Measurements from ENCODE around the gene DCC. TPM values are rescaled to one million over a fixed set of nuclear protein-coding genes. Genes with fewer than 3 reads are reported as not detected.

The DCC gene
- total RNA-seq, 2 experiments from 2014 or later: not detected

- ChIA-PET CTCF (no interaction called here), POLR2A (no interaction called here)
- no peaks in the 10 kb centered on the region for H3K36me3 ChIP-seq (ENCODE audit: insufficient read depth, low read length)
- H3K27me3 ChIP-seq (ENCODE audit: control insufficient read depth in 1 of 2, insufficient read depth in 2 of 2, low read length in 2 of 2): peaks cover 29 to 32% of the 10 kb centered on the region in 2 experiments
- Mint-ChIP-seq H3K36me3 (ENCODE audit: low read depth) (no peaks in the 10 kb centered on the region), H3K9me3 (peaks cover 3% of the 10 kb centered on the region), H3K27me3 (peaks cover 49% of the 10 kb centered on the region), H3K4me1 (ENCODE audit: low read depth) (no peaks in the 10 kb centered on the region), H3K27ac (no peak overlapping the region), H3K4me3 (no peak overlapping the region)
- H3K4me3 ChIP-seq (ENCODE audit: low read length): no peak overlapping the region
- peaks cover 0 to 24% of the 10 kb centered on the region in 2 experiments for H3K9me3 ChIP-seq (ENCODE audit: control insufficient read depth in 1 of 2, insufficient read depth in 1 of 2, low read length in 2 of 2)
- DNase-seq (no peak), ATAC-seq (ENCODE audit: poor library complexity) (no peak)
- H3K27ac ChIP-seq (ENCODE audit: low read depth in 1 of 2, low read length in 2 of 2): no peak overlapping the region
- no peak for TF ChIP-seq CTCF (IDR thresholded peaks at IDR 0.05)
- intact Hi-C loops (cut with DNase I, micrococcal nuclease): no loop called here
- H3K4me1 ChIP-seq (ENCODE audit: insufficient read depth, low read length): no peaks in the 10 kb centered on the region
These were observed 1.8 kb downstream of the DCC start for GRCh38 chr18:52341608-52342381.

- no peak overlapping the region for H3K4me3 Mint-ChIP-seq
- DNase-seq (no peak), ATAC-seq (ENCODE audit: poor library complexity) (no peak)
- H3K36me3 ChIP-seq (ENCODE audit: insufficient read depth, low read length): no peaks in the 10 kb centered on the region
- no peaks in the 10 kb centered on the region for H3K36me3 Mint-ChIP-seq (ENCODE audit: low read depth)
- ChIA-PET POLR2A (no interaction called here), CTCF (no interaction called here)
- no peak overlapping the region for H3K27ac ChIP-seq (ENCODE audit: low read depth in 1 of 2, low read length in 2 of 2)
- no peak overlapping the region for H3K27ac Mint-ChIP-seq
- TF ChIP-seq CTCF (IDR thresholded peaks at IDR 0.05): no peak
- peaks cover 29 to 32% of the 10 kb centered on the region in 2 experiments for H3K27me3 ChIP-seq (ENCODE audit: control insufficient read depth in 1 of 2, insufficient read depth in 2 of 2, low read length in 2 of 2)
- intact Hi-C loops (cut with DNase I, micrococcal nuclease): no loop called here
- no peaks in the 10 kb centered on the region for H3K4me1 ChIP-seq (ENCODE audit: insufficient read depth, low read length)
- no peaks in the 10 kb centered on the region for H3K4me1 Mint-ChIP-seq (ENCODE audit: low read depth)
- peaks cover 0 to 24% of the 10 kb centered on the region in 2 experiments for H3K9me3 ChIP-seq (ENCODE audit: control insufficient read depth in 1 of 2, insufficient read depth in 1 of 2, low read length in 2 of 2)
- no peaks in the 10 kb centered on the region for H3K9me3 Mint-ChIP-seq
- H3K4me3 ChIP-seq (ENCODE audit: low read length): no peak overlapping the region
- peaks cover 44% of the 10 kb centered on the region for H3K27me3 Mint-ChIP-seq
These were observed 2.5 kb downstream of the DCC start for GRCh38 chr18:52342456-52342855.

GRCh38 chr18:52343138-52343537 lies 3.1 kb downstream of the DCC start:
- Histone ChIP-seq H3K4me1 (ENCODE audit: insufficient read depth, low read length) (no peaks in the 10 kb centered on the region), H3K4me3 (ENCODE audit: low read length) (no peak overlapping the region), H3K27me3 (ENCODE audit: control insufficient read depth in 1 of 2, insufficient read depth in 2 of 2, low read length in 2 of 2) (peaks cover 29 to 32% of the 10 kb centered on the region in 2 experiments), H3K27ac (ENCODE audit: low read depth in 1 of 2, low read length in 2 of 2) (no peak overlapping the region), H3K9me3 (ENCODE audit: control insufficient read depth in 1 of 2, insufficient read depth in 1 of 2, low read length in 2 of 2) (peaks cover 0 to 24% of the 10 kb centered on the region in 2 experiments), H3K36me3 (ENCODE audit: insufficient read depth, low read length) (no peaks in the 10 kb centered on the region)
- intact Hi-C loops (cut with DNase I, micrococcal nuclease): no loop called here
- ATAC-seq (ENCODE audit: poor library complexity) (no peak), DNase-seq (no peak)
- H3K9me3 Mint-ChIP-seq: no peaks in the 10 kb centered on the region
- CTCF ChIA-PET: no interaction called here
- H3K4me3 Mint-ChIP-seq: no peak overlapping the region
- H3K27me3 Mint-ChIP-seq: peaks cover 37% of the 10 kb centered on the region
- TF ChIP-seq CTCF (IDR thresholded peaks at IDR 0.05): no peak
- POLR2A ChIA-PET: no interaction called here
- no peaks in the 10 kb centered on the region for H3K4me1 Mint-ChIP-seq (ENCODE audit: low read depth)
- H3K27ac Mint-ChIP-seq: no peak overlapping the region
- H3K36me3 Mint-ChIP-seq (ENCODE audit: low read depth): no peaks in the 10 kb centered on the region
